ENCODE measurements around the gene BTBD10. TPM values are rescaled to one million over a fixed set of nuclear protein-coding genes. Genes with fewer than 3 reads are reported as not detected.

BTBD10 gene
- total RNA-seq, 1 donor from 2014 or later = 19.3 TPM

DNA sequence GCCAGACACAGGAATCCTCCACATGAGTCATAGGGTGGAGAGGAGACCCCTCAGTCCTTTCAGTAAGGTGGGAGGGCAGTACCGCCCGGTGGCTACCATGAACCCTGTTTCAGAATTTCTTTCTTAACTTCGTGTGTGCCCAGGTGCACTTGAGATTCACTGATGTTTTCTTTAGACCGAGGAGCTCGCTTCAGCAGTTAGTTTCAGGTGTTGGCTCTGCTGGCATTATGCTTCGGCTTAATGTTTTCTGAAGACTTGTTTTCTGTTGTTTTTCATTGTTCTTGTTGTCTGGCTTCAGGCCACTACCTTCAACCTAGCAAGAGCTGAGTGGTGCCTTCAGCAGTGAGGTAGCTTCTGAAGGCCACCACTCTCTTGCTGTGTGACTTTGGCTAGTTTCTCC, 114.0 kb downstream of the BTBD10 start:
- DNase-seq (ENCODE audit: missing footprints) (no peak), ATAC-seq (no peak)
- intact Hi-C loops (cut with DNase I) = loop anchor here (10.0 kb wide), 1 partner anchor 384 kb away; no protein-coding TSS in a partner anchor

- ATAC-seq = no peak
- no peak for DNase-seq (ENCODE audit: missing footprints)
- intact Hi-C loops (cut with DNase I) = loop anchor here (10.0 kb wide), 1 partner anchor 384 kb away; no protein-coding TSS in a partner anchor
Measured at GRCh38 chr11:13348305-13348704, 114.7 kb downstream of the BTBD10 start.

DNA sequence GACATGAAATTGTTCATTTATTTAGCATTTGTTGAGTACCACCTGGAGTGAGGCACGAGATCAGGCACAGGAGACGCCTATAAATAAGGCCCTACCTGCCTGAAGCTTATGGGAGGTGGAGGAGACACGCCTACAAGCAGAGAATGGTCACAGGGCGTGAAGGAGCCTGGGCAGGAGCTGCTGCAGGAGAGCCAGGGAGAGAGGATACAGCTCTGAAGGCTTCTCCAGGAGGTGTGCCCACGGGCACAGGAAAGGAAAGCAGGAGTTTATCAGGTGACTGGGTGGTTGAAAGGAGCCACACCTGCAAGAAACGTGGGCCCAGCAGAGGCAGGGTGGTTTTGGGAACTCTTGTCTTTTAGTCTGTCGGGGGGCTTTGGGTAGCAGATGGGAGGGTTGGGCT, 115.1 kb downstream of the BTBD10 start:
- intact Hi-C loops (cut with DNase I) = loop anchor here (10.0 kb wide), 1 partner anchor 383 kb away; no protein-coding TSS in a partner anchor
- ATAC-seq (no peak), DNase-seq (ENCODE audit: missing footprints) (no peak)

- DNase-seq (ENCODE audit: missing footprints) (no peak), ATAC-seq (no peak)
- intact Hi-C loops (cut with DNase I) = loop anchor here (10.0 kb wide), 1 partner anchor 382 kb away; no protein-coding TSS in a partner anchor
Measured at GRCh38 chr11:13346470-13346869, 116.6 kb downstream of the BTBD10 start.

- intact Hi-C loops (cut with DNase I) = loop anchor here (1.0 to 10.0 kb wide), 3 partner anchors 68 to 380 kb away; partner anchors contain the start of gene BMAL1
- no peak for DNase-seq (ENCODE audit: missing footprints)
- no peak for ATAC-seq
Measured at GRCh38 chr11:13344818-13345217, 118.2 kb downstream of the BTBD10 start.

DNA sequence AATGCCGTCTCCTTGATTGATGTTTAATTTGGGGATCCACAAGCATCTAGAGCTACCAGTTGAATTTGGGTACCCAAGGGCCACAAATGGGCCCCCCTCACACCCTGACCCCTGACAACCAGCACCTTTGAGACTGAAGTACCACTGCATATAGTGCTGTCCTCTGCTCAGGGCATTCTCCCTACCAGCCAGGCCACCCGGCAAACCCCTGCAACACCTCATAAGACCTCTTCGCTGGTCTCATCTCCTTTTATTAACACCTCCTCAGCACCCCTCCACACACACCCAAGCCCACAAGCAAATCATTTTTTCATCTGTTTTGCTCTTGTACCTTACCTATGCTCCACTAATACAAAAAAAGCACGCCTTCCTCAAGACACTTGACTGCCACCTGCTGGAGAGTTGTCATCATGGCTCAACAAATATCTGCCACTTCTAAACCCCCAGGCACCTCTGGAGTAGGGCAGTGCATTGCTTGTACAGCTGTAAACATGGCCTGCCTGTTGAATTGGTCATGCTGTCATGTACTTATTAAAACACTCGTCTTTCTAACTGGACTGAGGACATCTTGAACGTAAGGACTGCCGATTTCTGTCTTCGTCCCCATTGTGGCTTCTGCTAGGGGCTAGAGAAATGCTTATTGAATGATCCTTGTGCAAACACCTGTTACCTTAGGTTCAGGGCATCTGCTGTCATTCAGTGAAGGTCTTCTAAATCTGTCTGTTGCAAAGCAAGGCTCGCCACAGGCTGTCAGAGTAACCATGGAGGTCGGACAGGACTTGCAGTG, 118.9 kb downstream of the BTBD10 start:
- ATAC-seq (peak; percentile 35), DNase-seq (ENCODE audit: missing footprints) (no peak)
- intact Hi-C loops (cut with DNase I) = loop anchor here (1.0 to 10.0 kb wide), 3 partner anchors 67 to 379 kb away; partner anchors contain the start of gene BMAL1

DNA sequence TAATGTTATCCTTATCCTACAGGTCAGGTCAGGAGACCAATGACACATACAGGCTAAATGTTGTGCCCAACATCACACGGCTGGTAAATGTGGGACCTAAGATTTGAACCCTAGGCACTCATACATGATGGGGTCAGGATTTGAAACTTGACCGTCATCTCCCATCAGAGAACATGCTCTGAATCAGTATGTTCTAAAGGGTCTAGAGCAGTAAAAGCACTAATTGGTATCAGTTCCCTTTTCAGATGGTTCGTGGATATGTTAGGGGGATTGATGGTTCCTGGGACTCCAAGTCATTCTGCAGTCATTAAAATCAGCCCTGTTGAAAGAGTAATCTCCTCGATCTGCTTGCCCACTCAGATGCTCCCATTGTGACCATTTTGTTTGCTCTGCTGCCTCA, 120.0 kb downstream of the BTBD10 start:
- ATAC-seq (no peak), DNase-seq (ENCODE audit: missing footprints) (no peak)
- intact Hi-C loops (cut with DNase I) = loop anchor here (10.0 kb wide), 1 partner anchor 378 kb away; no protein-coding TSS in a partner anchor

DNA sequence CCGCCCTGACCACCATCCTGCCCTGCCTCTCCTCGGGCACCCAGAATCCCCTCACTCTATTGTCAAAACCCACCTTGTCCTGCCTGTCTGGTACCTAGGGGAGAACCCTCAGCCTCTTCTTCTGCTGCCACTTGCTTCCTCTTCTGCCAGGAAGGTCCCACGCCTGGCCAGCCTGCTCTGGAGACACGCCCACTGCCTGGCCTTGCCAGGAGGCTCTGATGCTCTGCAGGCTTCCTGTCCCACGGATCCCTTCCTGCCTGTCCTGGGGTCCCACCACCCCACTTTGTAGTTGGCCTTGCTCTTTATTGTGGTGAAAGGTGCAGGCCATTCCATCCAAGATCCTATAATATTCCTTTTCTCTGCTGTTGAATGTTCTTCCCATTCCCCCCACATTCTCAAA, 122.0 kb downstream of the BTBD10 start:
- intact Hi-C loops (cut with DNase I) = loop anchor here (10.0 kb wide), 1 partner anchor 376 kb away; no protein-coding TSS in a partner anchor
- ATAC-seq (no peak), DNase-seq (ENCODE audit: missing footprints) (no peak)

GRCh38 chr11:13339195-13340153, 123.5 kb downstream of the BTBD10 start:
- intact Hi-C loops (cut with DNase I) = loop anchor here (10.0 kb wide), 1 partner anchor 375 kb away; no protein-coding TSS in a partner anchor
- no peak for DNase-seq (ENCODE audit: missing footprints)
- peak; percentile 45 for ATAC-seq

DNA sequence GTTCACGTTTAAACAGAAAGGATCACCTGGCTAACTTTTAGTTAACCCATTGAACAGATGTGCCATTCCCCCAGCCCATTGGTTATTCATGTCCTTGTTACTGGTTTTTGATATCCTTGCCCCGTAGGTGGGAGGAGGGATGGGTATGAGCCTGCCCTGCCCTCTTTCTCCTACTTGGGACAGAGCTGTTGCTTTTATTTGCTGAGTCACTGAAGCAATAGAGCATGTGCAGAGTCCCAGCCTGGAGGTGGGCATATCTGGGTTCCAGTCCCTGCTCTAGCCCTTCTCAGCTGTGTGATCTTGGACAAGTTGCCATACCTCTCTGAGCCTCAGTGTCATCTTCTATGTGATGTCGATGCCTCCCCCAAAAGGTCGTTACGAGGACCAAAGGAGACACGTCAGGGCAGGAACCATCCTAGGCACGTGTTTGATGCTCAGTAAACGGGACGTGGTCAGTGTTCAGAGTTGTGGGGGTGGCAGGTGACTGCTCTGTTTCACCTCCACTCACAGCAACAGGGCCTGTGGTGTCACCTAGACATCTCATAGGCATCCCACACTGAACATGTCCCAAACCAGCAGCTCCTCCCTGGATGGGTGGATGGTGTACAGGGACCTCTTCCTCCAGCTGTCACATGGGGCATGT, 124.5 kb downstream of the BTBD10 start:
- intact Hi-C loops (cut with DNase I) = no loop called here
- ATAC-seq = no peak

GRCh38 chr11:13338019-13338426, 125.0 kb downstream of the BTBD10 start:
- no peak for ATAC-seq
- intact Hi-C loops (cut with DNase I) = no loop called here
- no peak for DNase-seq (ENCODE audit: missing footprints)

More for the DNA sequence above, 124.5 kb downstream of the BTBD10 start:
- DNase-seq (ENCODE audit: missing footprints) = no peak

Other genes with a start within 250 kb of the BTBD10 start
- gene BMAL1, start 185.4 kb downstream of the BTBD10 start, total RNA-seq = 9.5 TPM
- not detected for gene PTH, start 32.8 kb upstream of the BTBD10 start, total RNA-seq
- 35.4 TPM for gene FAR1, start 205.4 kb upstream of the BTBD10 start, total RNA-seq

Measured in Right ventricle myocardium inferior (tissue), 1 donor.